GM21786 (cell line): ENCODE results near the gene SNAP47.

Experiments used
- ATAC-seq: cut with Tn5 transposase; IDR thresholded peaks from one replicate; pipeline ENCODE4 v1.9.1; 2021; ENCODE audit not compliant: unreplicated experiment

SNAP47 gene

GRCh38 chr1:227748496-227749182 lies 13.4 kb downstream of the SNAP47 start:
- no peak for ATAC-seq

GRCh38 chr1:227749225-227749624 lies 14.0 kb downstream of the SNAP47 start:
- ATAC-seq: no peak

- no peak for ATAC-seq
Observed at GRCh38 chr1:227749916-227750710, 14.9 kb downstream of the SNAP47 start.

DNA sequence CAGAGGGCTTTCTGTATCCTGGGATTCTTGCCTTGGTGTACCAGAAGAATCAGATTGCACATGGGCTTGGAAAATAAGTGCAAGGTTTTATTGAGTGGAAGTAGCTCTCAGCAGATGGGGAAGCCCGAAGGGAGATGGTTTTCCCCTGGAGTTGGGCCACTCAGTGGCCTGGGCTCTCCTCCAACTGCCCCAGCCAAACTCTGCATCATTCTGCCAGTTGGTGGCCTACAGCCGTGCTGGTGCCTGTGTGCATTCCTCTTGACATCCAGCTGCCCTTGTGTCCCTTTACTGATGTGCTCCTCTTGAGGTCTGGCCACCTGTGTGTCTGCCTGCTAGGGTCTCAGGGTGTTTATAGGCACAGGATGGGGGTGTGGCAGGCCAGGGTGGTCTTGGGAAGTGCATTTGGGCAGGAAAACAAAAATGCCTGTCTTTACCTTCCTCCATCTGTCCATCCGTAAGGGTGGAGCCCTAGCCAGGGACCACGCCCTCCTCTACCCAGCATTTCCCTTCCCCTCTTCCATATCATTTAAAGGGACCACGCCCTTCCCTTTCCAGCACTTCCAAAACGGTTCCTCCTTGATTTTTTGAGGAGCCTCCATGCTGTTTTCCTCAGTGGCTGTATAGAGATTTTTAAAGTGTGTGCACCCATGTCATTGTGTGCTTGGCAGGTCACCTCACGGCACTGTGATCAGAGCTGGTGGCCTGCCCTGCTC lies 18.9 kb downstream of the SNAP47 start:
- no peak for ATAC-seq

- ATAC-seq: no peak
Observed at GRCh38 chr1:227754958-227755357, 19.7 kb downstream of the SNAP47 start.

- ATAC-seq: peak; percentile 32
Observed at GRCh38 chr1:227756172-227756959, 21.1 kb downstream of the SNAP47 start.

- ATAC-seq: no peak
Observed at GRCh38 chr1:227757781-227758180, 22.5 kb downstream of the SNAP47 start.

DNA sequence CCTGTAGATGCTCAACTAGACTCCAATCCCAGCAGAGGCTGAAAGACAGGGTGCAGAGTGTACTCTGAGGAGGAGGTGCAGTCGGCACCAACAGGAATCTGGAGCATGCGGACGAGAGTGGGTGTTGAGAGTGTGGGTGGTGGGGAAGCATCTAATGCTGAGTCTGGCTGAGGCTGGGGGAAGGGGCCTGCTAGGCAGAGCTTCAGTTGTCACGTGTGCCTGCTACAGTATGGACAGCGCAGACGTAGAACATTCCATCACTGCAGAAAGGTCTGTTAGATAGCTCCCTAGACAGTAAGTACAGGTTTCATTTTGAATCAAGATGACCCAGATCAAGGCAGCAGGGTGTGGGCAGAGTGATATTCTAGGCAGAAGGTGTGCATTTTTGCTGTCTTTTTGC lies 23.1 kb downstream of the SNAP47 start:
- ATAC-seq: peak; percentile 50

DNA sequence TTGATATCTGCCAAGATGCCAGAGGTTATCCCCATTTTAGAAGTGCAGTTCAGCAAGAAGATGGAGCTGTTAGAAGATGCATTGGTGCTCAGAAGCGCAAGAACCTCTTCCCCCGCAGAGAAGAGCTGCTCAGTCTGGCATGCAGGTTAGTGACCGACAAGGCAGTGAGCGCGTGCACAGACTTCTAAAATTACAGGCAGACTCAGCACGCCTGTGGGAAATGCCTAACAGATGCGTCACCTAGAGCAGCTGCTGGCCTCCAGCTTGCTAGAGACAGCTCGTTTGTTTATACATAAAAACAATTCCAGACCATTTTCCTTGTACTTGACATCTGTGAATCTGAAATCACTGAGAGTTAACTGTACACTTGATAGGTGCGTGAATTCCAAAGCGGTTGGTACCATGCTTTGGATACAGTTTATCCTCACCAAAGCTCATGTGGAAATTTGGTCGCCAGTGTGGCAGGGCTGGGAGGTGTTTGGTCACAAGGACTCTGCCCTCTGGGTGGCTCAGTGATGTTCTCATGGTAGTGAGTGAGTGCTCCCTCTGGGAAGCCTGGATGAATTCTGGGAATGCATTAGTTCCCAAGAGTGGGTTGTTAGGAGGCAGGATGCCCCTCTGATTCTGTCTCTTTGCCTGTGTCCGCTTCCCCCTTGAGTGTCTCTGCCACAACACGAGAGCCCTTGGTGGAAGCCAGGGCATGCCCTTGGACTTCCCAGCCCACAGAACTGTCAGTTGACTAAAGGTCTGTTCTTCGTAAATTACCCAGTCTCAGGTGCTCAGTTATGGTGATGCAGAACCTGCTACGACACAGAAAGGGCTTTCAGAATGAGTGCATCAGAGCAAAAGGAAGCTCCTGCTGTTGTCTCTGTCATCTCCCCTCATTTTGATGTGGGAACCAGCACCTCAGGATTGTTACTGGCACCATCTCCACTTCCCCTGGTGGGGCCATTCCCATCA lies 24.4 kb downstream of the SNAP47 start:
- ATAC-seq: no peak

- ATAC-seq: no peak
Observed at GRCh38 chr1:227760377-227760776, 25.1 kb downstream of the SNAP47 start.

GRCh38 chr1:227761621-227762230 lies 26.5 kb downstream of the SNAP47 start:
- no peak for ATAC-seq

DNA sequence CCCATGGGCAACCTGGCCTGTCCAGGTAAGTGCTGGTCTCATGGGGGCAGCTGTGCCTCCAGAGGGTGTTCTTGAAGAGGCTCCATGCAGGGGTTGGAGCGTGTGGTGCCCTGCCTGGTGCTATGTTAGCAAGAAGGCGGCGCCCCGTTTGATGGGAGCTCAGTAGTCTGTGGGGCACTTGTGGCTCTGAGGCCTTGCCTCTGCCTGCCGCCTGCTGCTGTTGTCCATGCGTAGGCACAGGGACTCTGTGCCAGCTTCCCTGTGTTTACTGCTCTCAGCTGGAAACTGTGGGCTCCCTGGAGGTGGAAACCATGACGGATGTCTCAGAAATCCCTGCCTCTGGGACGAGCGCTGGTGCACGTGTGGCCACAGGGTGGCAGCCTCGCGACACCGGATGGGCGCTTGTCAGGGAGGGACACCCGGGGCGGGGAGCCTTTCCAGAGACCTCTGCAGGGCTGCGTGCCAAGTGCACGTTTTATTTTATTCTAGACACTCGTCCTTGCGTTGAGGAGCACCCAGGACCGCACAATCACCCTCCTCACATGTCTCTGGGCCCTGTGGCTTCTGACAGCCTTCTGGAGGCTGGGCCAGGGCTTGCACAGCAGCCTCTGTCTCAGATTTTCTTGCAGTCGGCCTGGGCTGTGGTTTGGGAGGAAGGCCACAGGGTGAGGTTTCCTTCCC lies 27.1 kb downstream of the SNAP47 start:
- peak; percentile 71 for ATAC-seq

DNA sequence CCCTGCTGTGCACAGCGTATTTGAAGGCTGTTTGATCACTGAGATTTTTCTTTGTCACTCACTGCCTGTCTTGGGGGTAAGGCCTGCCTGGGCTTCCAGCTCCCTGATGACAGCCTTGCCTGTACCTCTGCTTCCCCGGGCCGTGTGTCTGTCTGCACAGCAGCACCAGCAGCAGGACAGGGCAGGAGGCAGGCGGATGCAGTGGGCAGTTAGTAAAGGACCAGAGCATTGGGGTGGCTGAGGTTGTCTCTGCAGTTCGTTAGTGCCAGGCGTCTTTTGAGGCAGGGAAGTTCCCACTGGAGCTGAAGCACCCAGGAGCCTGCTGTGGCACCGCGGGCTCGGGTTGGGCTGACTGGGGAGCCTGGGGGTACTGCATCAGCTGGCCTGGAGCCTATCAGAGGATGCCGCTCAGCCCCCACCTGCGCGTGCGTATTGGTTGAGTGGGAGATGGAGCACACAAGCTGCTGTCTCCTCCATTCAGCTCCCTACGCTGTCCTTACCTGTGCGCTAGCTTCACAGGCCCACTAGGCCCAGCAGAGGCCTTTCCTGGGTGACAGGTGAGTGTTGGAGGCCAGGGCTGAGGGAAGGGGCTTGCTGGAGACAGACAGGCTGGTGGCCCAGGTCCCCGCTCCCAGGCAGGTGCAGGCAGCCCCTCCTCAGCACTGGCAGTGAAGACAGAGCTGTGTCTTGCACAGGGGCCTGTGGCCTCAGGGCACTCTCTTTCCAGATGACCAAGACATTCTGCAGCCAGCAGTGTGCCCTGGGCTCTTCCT lies 28.2 kb downstream of the SNAP47 start:
- ATAC-seq: no peak

GRCh38 chr1:227764019-227764391 lies 28.8 kb downstream of the SNAP47 start:
- ATAC-seq: no peak

- ATAC-seq: no peak
Observed at GRCh38 chr1:227765261-227766014, 30.2 kb downstream of the SNAP47 start.

DNA sequence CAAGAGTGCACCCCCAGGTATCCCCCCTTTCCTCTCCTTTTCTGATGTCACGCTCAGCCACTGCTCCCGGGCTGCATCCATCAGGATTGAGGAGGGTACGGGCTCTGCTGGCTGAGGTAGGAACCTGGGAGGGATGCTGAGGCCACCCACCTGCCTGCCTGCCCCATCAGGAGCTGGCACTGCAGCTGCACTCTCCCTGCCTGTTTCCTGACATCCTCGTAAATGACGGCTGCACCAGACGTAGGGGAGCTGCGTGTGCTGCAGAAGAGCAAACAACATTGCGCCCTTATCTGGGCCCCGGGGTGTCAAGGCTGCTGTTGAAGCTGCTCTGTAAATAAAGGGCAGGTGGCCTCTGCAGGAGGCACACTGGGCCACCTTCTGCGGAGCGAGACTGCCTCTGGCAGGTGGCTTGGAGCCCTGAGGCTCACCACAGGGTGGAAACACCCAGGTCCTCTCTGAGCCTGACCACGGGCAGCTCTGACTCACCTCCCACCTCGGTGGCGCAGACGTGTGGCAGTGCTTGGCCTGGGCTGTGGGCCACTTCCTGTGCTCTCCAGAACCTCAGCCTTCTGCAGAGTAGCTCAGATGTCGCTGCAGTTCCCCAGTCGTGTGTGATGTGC lies 30.9 kb downstream of the SNAP47 start:
- ATAC-seq: peak; percentile 43

- ATAC-seq: no peak
Observed at GRCh38 chr1:227766653-227767277, 31.5 kb downstream of the SNAP47 start.
